CD8-positive, alpha-beta memory T cell (primary cell): ENCODE data around the gene CPNE9. TPM values are rescaled to one million over a fixed set of nuclear protein-coding genes. Genes with fewer than 3 reads are reported as not detected.

Source experiments
- CTCF ChIA-PET: fragments of 350-600 bp; sonication (Branson Sonifier 250); formaldehyde crosslinking; loops from one replicate; lab custom pipeline; 2021; ENCODE audit warnings: antibody characterized with exemption; lab: Charles Lee
- POLR2A ChIA-PET: fragments of 350-600 bp; sonication (Branson Sonifier 250); formaldehyde crosslinking; loops from one replicate; lab custom pipeline; 2021; ENCODE audit warnings: antibody characterized with exemption; lab: Charles Lee
- DNase-seq, 5 donors: peaks; one replicate each; pipeline versions ENCODE4 v3.0.0 to v3.0.0-alpha.2; 2020 to 2022; ENCODE audit warnings: mixed read lengths in 1 of 5
- H3K27ac ChIP-seq: one replicate; pipeline ENCODE4 v1.7.0; 2013; ENCODE audit warnings: low read depth, mild to moderate bottlenecking, low read length, moderate library complexity
- H3K27me3 ChIP-seq: 2 replicates; pipeline ENCODE4 v1.7.0; 2013; ENCODE audit warnings: low read length, mild to moderate bottlenecking; ENCODE audit not compliant: insufficient read depth, poor library complexity, severe bottlenecking
- H3K36me3 ChIP-seq: 2 replicates; pipeline ENCODE4 v1.7.0; 2013; ENCODE audit warnings: mild to moderate bottlenecking, low read length, moderate library complexity; ENCODE audit not compliant: insufficient read depth
- H3K4me1 ChIP-seq: 2 replicates; pipeline ENCODE4 v1.7.0; 2013; ENCODE audit warnings: mild to moderate bottlenecking, low read length, moderate library complexity; ENCODE audit not compliant: insufficient read depth
- H3K4me3 ChIP-seq: 2 replicates; pipeline ENCODE4 v1.7.0; 2013; ENCODE audit warnings: mild to moderate bottlenecking, low read length
- H3K9me3 ChIP-seq: 2 replicates; pipeline ENCODE4 v1.7.0; 2013; ENCODE audit warnings: mild to moderate bottlenecking, low read length
- H3K27ac Mint-ChIP-seq, 8 donors: one replicate each; pipeline ENCODE4 v1.8.0; 2020 to 2021; ENCODE audit warnings: mixed read lengths in 8 of 8, mild to moderate bottlenecking in 6 of 8, inconsistent platforms in 3 of 8, moderate library complexity in 3 of 8
- H3K27me3 Mint-ChIP-seq, 2 donors: one replicate each; pipeline ENCODE4 v1.8.0; 2020 to 2021; ENCODE audit warnings: mixed read lengths in 2 of 2, mild to moderate bottlenecking in 1 of 2, moderate library complexity in 1 of 2
- H3K36me3 Mint-ChIP-seq, 3 donors: one replicate each; pipeline ENCODE4 v1.8.0; 2020 to 2021; ENCODE audit warnings: mixed read lengths in 3 of 3, inconsistent platforms in 1 of 3, mild to moderate bottlenecking in 1 of 3
- H3K4me1 Mint-ChIP-seq, 3 donors: one replicate each; pipeline ENCODE4 v1.8.0; 2020 to 2021; ENCODE audit warnings: mixed read lengths in 3 of 3, inconsistent platforms in 1 of 3, mild to moderate bottlenecking in 1 of 3
- H3K4me3 Mint-ChIP-seq, 7 donors: one replicate each; pipeline ENCODE4 v1.8.0; 2020 to 2021; ENCODE audit warnings: mixed read lengths in 7 of 7, mild to moderate bottlenecking in 6 of 7, moderate library complexity in 4 of 7, inconsistent platforms in 2 of 7
- H3K9me3 Mint-ChIP-seq, 5 donors: one replicate each; pipeline ENCODE4 v1.8.0; 2020 to 2022; ENCODE audit warnings: mixed read lengths in 5 of 5, mild to moderate bottlenecking in 3 of 5, moderate library complexity in 2 of 5, inconsistent platforms in 1 of 5
- polyA plus RNA-seq: library from polyadenylated mRNA; unstranded; fragments of 300-500 nt; fragmentation: Illumina TruSeq; gene quantifications from one replicate; pipeline ENCODE4 v1.2.3, GENCODE V29; 2021
- total RNA-seq, 2 experiments: library from RNA; stranded (reverse); gene quantifications; one replicate each; pipeline ENCODE4 v1.2.3, GENCODE V29; 2021

CPNE9 gene, protein sequence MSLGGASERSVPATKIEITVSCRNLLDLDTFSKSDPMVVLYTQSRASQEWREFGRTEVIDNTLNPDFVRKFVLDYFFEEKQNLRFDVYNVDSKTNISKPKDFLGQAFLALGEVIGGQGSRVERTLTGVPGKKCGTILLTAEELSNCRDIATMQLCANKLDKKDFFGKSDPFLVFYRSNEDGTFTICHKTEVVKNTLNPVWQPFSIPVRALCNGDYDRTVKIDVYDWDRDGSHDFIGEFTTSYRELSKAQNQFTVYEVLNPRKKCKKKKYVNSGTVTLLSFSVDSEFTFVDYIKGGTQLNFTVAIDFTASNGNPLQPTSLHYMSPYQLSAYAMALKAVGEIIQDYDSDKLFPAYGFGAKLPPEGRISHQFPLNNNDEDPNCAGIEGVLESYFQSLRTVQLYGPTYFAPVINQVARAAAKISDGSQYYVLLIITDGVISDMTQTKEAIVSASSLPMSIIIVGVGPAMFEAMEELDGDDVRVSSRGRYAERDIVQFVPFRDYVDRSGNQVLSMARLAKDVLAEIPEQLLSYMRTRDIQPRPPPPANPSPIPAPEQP
- total RNA-seq (under 1 TPM in 1 of 2 experiments, not detected in 1; 0.16 TPM), polyA plus RNA-seq (not detected)

DNA sequence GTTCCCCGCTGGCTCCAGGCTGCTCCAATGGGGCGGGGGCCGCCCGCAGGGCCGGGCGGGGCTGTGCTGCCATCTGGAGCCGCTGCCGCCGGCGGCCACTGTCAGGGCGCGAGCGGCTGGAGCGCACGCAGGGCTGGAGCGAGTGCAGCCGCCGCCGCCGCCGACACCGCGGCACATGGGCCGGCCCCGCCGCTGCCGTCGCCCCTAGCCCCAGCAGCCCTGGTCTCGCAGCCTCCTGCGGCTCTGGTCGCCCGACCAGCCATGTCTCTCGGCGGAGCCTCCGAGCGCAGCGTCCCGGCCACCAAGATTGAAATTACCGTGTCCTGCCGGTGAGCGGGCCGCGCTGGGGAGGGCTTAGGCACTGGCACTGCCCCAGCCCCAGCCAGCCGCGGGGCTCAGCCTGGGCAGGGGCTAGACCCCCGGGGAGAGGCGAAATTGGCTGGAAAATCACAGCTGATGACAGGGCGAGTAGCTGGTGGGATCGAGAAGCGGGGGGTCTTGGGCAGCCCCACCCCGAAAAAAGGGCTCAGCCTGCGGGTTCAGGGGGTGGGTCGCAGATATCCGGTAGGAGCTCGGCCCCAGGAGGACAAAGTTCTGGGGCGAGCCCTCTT lies at the start of gene CPNE9:
Gene CPNE9 (plus strand): TSS at position 98 of the 611 bp plus-strand sequence. CDS start 164 bp downstream, at position 262.
- H3K27ac Mint-ChIP-seq = peak within 1 kb of the TSS in 2 of 8 donors; percentile 6 to 15
- Histone ChIP-seq H3K4me1 (peaks cover 5% of the 10 kb centered on the region), H3K9me3 (no peaks in the 10 kb centered on the region), H3K27me3 (peaks cover 9% of the 10 kb centered on the region), H3K27ac (no peak within 1 kb of the TSS), H3K4me3 (no peak within 1 kb of the TSS), H3K36me3 (no peaks in the 10 kb centered on the region)
- H3K4me1 Mint-ChIP-seq = peaks cover 7 to 26% (median 10%) of the 10 kb centered on the region in 3 donors
- no peak for DNase-seq
- ChIA-PET CTCF (no interaction called here), POLR2A (interaction anchor here (0.6 kb wide), 1 partner anchor 292 kb away, joined by 3 read pairs; no protein-coding TSS in a partner anchor)
- no peaks in the 10 kb centered on the region for H3K9me3 Mint-ChIP-seq
- peaks cover 20 to 24% of the 10 kb centered on the region in 2 donors for H3K27me3 Mint-ChIP-seq
- peaks cover 9 to 38% (median 15%) of the 10 kb centered on the region in 3 donors for H3K36me3 Mint-ChIP-seq
- peak within 1 kb of the TSS in 6 of 7 donors; percentile 31 to 80 (median 62) for H3K4me3 Mint-ChIP-seq

DNA sequence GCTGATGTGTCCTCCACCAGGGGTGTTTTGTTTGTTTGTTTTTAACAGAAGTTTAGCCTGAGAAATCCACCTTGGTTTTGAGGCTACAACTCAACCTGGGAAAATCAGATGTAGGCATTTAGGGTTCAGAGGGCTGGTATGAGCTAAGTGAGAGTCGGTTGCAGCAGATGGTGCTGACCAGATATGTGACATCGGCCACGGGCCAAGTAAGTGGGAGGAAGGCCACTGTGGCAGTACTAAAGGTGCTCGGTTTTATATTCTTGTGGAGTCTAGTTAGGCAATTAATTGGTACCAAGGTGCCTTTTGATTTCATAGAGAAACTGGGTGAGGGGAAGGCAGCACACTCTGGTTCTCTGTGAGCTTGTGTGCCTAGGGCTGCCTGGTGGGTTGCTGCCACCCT lies 43.8 kb upstream of the CPNE9 start:
- H3K27ac Mint-ChIP-seq = no peak overlapping the region
- POLR2A ChIA-PET = no interaction called here

DNA sequence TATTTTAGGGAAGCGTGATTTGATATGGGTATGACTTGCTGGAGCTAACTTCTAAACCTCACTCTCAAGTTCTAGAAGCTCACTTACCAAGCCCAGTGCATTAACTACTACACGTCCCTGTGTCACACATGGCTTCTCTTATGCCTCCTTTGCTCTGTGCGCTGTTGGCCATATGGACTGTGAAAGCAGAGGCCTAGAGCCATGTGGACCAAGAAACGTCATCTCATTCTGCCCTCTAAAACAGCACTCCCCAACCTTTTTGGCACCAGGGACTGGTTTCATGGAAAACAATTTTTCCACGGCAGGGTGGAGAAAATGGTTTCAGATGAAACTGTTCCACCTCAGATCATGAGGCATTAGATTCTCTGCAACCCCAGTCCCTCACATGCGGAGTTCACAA lies 42.7 kb upstream of the CPNE9 start:
- ChIA-PET POLR2A (no interaction called here), CTCF (no interaction called here)
- peaks cover 0 to 1% of the 10 kb centered on the region in 2 donors for H3K27me3 Mint-ChIP-seq
- no peak overlapping the region for H3K4me3 Mint-ChIP-seq
- peaks cover 15 to 92% (median 31%) of the 10 kb centered on the region in 3 donors for H3K36me3 Mint-ChIP-seq
- H3K9me3 ChIP-seq = no peaks in the 10 kb centered on the region
- H3K9me3 Mint-ChIP-seq = no peaks in the 10 kb centered on the region
- peaks cover 66% of the 10 kb centered on the region for H3K36me3 ChIP-seq
- H3K27me3 ChIP-seq = no peaks in the 10 kb centered on the region
- H3K27ac Mint-ChIP-seq = peak overlapping the region in 2 of 8 donors; percentile 26 to 32
- no peak for DNase-seq
- no peak overlapping the region for H3K4me3 ChIP-seq
- H3K4me1 ChIP-seq = no peaks in the 10 kb centered on the region
- peaks cover 25 to 43% (median 30%) of the 10 kb centered on the region in 3 donors for H3K4me1 Mint-ChIP-seq
- H3K27ac ChIP-seq = no peak overlapping the region

More for the DNA sequence above, 43.8 kb upstream of the CPNE9 start:
- no peaks in the 10 kb centered on the region for H3K9me3 ChIP-seq
- Mint-ChIP-seq H3K4me1 (peaks cover 25 to 49% (median 32%) of the 10 kb centered on the region in 3 donors), H3K9me3 (no peaks in the 10 kb centered on the region), H3K4me3 (no peak overlapping the region), H3K27me3 (peaks cover 0 to 1% of the 10 kb centered on the region in 2 donors), H3K36me3 (peaks cover 15 to 89% (median 30%) of the 10 kb centered on the region in 3 donors)
- no peak overlapping the region for H3K4me3 ChIP-seq
- no peak for DNase-seq
- no peak overlapping the region for H3K27ac ChIP-seq
- no peaks in the 10 kb centered on the region for H3K27me3 ChIP-seq
- no peaks in the 10 kb centered on the region for H3K4me1 ChIP-seq
- H3K36me3 ChIP-seq = peaks cover 69% of the 10 kb centered on the region
- CTCF ChIA-PET = no interaction called here

DNA sequence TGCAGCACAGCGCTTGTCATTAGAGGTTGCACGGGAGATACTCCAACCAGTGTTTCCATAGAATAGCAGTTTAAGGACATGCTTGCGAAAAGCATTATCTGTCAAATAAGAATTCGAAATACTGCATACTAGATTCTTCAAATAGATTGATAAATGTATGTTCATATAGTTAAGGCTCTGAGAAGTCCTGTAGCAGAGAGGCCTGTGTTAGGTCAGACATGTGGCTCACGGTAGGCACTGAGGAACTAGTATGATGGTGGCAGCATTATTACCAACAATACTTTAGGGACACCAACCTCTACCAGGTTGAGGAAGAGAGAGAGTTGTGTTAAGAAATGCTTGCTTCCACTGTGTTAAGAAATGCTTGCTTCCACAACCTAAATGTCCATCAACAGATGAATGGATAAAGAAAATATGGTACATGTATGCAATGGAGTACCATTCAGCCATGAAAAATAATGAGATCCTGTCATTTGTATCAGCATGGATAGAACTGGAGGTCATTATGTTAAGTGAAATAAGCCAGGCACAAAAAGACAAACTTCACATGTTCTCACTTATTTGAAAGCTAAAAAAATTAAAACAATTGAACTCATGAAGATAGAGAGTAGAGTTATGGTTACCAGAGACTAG lies 39.4 kb upstream of the CPNE9 start:
- Mint-ChIP-seq H3K4me1 (peaks cover 7 to 11% (median 11%) of the 10 kb centered on the region in 3 donors), H3K36me3 (peaks cover 15 to 90% (median 38%) of the 10 kb centered on the region in 3 donors), H3K9me3 (no peaks in the 10 kb centered on the region), H3K4me3 (no peak overlapping the region), H3K27me3 (peaks cover 0 to 3% of the 10 kb centered on the region in 2 donors), H3K27ac (no peak overlapping the region)
- no peak for DNase-seq
- ChIA-PET CTCF (no interaction called here), POLR2A (no interaction called here)
- H3K9me3 ChIP-seq = no peaks in the 10 kb centered on the region
- H3K27me3 ChIP-seq = no peaks in the 10 kb centered on the region
- no peak overlapping the region for H3K4me3 ChIP-seq
- peaks cover 60% of the 10 kb centered on the region for H3K36me3 ChIP-seq
- H3K27ac ChIP-seq = no peak overlapping the region
- no peaks in the 10 kb centered on the region for H3K4me1 ChIP-seq

DNA sequence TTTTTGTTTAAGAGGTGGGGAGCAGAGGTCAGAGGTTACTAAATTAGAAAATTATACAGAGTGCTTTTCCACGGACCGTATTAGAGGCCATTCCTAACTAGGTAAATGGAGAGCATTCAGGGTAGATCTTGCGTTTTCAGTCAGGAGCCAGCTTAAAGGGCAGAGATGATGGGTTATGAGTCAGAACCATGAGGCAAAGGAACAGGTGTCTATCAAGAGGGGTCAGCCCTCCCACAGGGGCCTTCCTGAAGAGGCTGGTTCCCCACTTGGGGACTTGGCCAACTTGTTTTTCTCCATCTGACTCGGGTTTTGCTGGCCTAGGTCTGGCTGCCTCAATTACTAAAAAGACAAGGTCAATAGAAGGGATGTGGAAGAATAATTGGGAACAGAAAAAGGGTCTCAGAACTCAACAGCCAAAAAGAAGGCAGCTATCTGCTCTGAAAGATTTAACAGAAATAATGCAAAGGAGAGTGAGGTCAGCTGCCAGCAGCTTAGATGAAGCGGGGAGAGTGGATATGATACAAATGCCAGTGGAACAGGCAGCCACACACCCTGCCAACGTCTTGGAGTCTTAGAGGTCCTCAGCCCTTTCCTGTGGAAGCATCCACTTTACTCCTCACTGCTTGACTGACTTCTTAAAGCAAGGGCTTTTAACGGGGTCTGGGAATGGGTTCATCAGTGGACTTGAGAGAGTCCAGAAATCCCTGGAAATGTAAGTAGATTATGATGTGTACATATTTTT lies 36.8 kb upstream of the CPNE9 start:
- no peaks in the 10 kb centered on the region for H3K9me3 Mint-ChIP-seq
- Histone ChIP-seq H3K4me1 (no peaks in the 10 kb centered on the region), H3K36me3 (peaks cover 64% of the 10 kb centered on the region), H3K27me3 (no peaks in the 10 kb centered on the region), H3K27ac (no peak overlapping the region), H3K9me3 (no peaks in the 10 kb centered on the region), H3K4me3 (no peak overlapping the region)
- ChIA-PET POLR2A (no interaction called here), CTCF (no interaction called here)
- H3K4me1 Mint-ChIP-seq = peaks cover 4 to 8% (median 7%) of the 10 kb centered on the region in 3 donors
- H3K36me3 Mint-ChIP-seq = peaks cover 19 to 92% (median 44%) of the 10 kb centered on the region in 3 donors
- no peak for DNase-seq
- H3K27ac Mint-ChIP-seq = peak overlapping the region in 2 of 8 donors; percentile 21 to 51
- peaks cover 0 to 7% of the 10 kb centered on the region in 2 donors for H3K27me3 Mint-ChIP-seq
- no peak overlapping the region for H3K4me3 Mint-ChIP-seq

DNA sequence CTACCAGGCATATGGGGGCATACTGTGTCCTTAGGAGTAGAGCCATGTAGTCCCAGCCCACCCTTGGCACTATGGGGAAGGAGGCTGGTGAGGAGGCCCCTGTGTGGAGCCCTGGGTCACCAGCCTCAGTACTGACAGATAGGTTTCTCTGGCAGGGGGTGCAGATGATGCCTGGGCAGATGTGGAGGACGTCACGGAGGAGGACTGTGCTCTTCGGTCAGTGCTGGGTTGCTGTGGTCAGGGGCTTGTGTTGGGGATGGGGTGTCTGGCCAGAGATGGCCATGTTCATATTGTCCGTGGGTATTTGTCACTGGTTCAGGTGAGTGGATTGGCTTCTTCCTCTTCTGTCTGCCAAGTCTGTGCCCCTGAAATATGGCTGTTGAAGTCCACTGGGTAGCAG lies 34.4 kb upstream of the CPNE9 start:
- peaks cover 0 to 5% of the 10 kb centered on the region in 2 donors for H3K27me3 Mint-ChIP-seq
- Histone ChIP-seq H3K36me3 (peaks cover 71% of the 10 kb centered on the region), H3K27me3 (no peaks in the 10 kb centered on the region), H3K4me1 (no peaks in the 10 kb centered on the region), H3K9me3 (no peaks in the 10 kb centered on the region), H3K27ac (no peak overlapping the region), H3K4me3 (no peak overlapping the region)
- ChIA-PET POLR2A (no interaction called here), CTCF (interaction anchor here (1.6 kb wide), 1 partner anchor 12 kb away, joined by 5 read pairs; no protein-coding TSS in a partner anchor)
- H3K9me3 Mint-ChIP-seq = no peaks in the 10 kb centered on the region
- DNase-seq = no peak
- no peak overlapping the region for H3K4me3 Mint-ChIP-seq
- H3K27ac Mint-ChIP-seq = peak overlapping the region in 1 of 8 donors; percentile 60
- H3K36me3 Mint-ChIP-seq = peaks cover 8 to 94% (median 40%) of the 10 kb centered on the region in 3 donors
- peaks cover 0 to 4% (median 3%) of the 10 kb centered on the region in 3 donors for H3K4me1 Mint-ChIP-seq

DNA sequence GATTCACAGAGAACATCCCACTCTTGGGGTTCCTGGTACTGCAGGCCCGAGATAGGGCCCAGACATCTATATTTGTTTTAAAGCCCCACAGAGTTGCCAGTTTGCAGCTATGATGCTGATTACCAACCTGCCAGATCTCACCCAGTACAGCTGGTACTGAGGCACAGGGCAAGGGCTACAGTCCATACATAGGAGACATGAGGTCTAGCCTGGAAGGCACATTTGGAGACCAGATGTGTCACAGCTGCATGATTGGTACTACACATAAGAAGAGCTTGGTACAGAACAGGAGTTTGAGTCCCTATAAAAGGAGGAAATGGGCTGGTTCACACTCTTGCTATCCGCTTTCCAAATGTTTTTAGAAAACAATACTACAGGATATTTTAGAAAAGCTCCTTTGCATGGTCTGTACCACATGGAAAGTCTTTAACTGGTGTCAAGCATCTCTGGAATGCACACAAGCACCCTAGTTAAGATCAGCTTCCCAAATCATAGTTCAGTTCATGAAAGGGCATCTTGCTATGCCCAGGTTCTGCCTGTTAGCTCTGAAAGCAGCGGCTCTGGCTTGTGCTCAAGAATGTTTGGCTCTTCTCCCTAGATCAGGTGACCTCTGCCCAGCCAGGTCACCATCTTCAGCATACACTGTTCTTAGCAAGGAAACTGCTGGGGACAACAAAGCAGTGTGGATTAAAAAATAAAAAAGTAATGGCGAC lies 33.8 kb upstream of the CPNE9 start:
- H3K27ac ChIP-seq = no peak overlapping the region
- CTCF ChIA-PET = no interaction called here
- peaks cover 67% of the 10 kb centered on the region for H3K36me3 ChIP-seq
- DNase-seq = no peak
- Mint-ChIP-seq H3K9me3 (no peaks in the 10 kb centered on the region), H3K27ac (no peak overlapping the region), H3K36me3 (peaks cover 4 to 94% (median 36%) of the 10 kb centered on the region in 3 donors), H3K4me1 (no peaks in the 10 kb centered on the region), H3K4me3 (no peak overlapping the region), H3K27me3 (peaks cover 0 to 5% of the 10 kb centered on the region in 2 donors)
- POLR2A ChIA-PET = no interaction called here
- no peaks in the 10 kb centered on the region for H3K4me1 ChIP-seq
- no peaks in the 10 kb centered on the region for H3K9me3 ChIP-seq
- no peak overlapping the region for H3K4me3 ChIP-seq
- H3K27me3 ChIP-seq = no peaks in the 10 kb centered on the region
